HuH-7 (cell line): ENCODE measurements around the gene LMAN1L.

Experiments used
- DNase-seq: peaks from one replicate; pipeline ENCODE4 v3.0.0; 2011; ENCODE audit warnings: low spot score

LMAN1L gene

GRCh38 chr15:74857671-74858368 is 45.2 kb downstream of the LMAN1L start:
- DNase-seq, result no peak

DNA sequence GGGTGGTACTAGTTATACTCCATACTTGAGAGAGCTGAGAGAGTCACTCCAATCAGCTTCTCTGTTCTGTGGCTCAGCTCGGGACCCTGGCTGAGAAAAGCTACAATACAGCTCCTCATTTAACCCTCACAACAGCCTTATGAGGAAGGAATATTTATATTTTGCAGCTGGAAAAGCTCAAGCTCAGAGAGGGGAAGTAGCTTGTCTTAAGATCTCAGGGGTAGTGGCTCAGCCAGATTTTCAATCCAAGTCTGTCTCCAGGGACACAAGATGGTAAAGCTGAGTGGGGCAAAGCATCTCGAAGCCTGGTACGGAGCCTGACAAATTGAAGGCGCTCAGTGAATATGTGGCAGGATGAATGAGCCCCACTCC is 45.7 kb downstream of the LMAN1L start:
- no peak for DNase-seq

DNA sequence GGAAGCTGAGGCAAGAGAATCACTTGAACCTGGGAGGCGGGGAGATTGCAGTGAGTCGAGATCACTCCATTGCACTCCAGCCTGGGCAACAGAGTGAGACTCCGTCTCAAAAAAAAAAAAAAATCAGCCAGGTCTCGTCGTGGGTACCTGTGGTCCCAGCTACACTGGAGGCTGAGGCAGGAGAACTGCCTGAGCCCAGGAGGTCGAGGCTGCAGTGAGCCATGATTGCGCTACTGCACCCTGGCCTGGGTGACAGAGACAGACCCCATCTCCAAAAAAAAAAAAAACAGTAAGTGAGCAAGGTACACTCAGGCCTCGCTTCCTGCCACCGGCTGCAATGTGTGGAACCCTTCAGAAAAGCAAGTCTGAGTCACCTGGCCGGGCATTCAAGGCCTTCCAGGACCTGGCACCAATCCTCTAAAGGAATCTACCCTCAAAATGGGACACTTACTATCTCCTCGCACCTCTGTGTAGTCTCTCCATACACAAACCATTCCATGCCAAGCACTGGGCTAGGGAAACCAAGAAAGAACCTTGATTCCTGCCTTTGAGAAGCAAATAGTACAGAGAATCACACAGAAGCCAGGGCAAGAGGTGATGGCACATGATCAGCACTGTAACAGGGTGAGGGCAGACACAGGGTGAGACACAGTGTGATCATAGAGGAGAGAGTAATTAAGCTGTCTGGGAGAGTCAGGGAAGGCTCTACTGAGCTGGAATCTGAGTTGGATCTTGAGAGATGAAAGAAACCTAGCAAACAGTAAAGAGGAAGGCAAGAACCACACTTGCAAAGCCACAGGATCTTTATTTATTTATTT is 50.8 kb downstream of the LMAN1L start:
- DNase-seq, result no peak

- no peak for DNase-seq
These were observed 51.7 kb downstream of the LMAN1L start for GRCh38 chr15:74864296-74864695.

- no peak for DNase-seq
These were observed 52.7 kb downstream of the LMAN1L start for GRCh38 chr15:74865316-74865715.

- DNase-seq, result no peak
These were observed 53.5 kb downstream of the LMAN1L start for GRCh38 chr15:74866090-74866489.

- no peak for DNase-seq
These were observed 54.9 kb downstream of the LMAN1L start for GRCh38 chr15:74867466-74868038.

DNA sequence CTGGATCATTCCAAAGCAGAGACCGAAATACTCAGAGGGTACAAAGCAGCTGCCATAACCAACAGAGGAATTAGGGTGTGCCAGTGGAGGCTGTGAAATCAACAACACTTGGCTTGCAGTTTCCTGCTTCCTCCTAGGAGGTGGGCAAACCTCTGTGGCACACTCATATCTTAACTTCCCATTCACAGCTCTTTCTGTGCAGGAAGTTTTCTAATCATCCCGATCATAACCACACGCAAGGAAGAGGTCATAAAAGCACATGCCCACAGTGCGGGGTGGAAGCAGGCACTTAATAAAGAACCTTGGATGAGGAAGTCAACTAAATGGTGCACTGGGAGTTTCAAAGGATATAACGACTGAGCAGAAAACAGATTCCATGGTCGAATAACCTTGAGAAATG is 55.4 kb downstream of the LMAN1L start:
- no peak for DNase-seq

DNA sequence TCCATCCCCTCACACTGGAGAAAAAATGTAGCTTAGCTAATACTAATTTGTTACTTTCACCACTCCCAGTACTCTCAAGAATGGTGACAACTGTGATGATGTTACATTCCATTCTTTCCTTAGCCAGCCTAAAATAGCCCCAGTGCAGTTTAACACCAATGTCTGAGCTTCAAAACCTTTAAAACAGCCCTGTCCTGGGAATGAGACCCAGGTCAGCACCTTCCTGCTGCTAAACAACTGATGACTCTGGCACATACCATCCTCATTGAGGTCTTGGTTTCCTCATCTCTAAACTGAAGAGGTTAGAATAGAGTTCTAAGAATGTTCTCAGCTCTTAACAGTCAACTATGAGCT is 56.7 kb downstream of the LMAN1L start:
- no peak for DNase-seq

GRCh38 chr15:74869726-74870407 is 57.2 kb downstream of the LMAN1L start:
- no peak for DNase-seq

DNA sequence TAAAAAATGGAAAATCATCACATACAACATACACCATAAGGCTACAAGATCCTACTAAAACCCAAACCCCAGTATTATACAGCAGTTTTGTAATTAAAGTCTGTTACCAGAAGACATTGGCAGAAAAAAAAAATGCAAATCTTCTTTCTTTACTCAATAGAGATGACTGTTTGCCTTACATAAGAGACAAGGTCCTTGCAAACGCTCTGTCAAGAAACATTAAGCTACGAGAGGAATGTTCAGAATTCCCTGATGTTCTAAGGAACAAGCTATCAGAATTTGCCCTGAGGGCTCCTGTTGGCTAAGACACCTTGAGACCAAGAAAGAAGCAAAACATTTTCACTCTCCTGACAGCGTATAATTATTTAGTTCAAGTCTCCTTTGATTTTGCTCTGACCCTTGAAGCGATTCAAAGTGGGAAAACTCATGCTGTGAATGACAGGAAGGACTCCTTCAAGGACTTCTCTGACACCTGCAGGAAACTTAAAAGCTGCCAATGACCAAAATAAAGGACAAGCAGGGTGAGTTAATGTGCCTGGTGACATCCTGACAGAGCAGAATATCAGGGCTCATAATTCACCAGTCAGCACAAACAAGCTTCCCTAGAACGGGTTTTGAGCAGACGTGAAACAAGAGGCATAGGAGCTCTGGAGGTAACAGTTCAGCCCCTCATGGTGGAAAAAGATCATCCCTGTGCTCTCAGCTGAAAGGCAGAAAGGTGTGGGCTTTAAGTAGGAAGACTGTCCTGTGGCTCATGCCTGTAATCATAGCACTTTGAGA is 58.0 kb downstream of the LMAN1L start:
- DNase-seq, result no peak

GRCh38 chr15:74872702-74873035 is 60.0 kb downstream of the LMAN1L start:
- no peak for DNase-seq

DNA sequence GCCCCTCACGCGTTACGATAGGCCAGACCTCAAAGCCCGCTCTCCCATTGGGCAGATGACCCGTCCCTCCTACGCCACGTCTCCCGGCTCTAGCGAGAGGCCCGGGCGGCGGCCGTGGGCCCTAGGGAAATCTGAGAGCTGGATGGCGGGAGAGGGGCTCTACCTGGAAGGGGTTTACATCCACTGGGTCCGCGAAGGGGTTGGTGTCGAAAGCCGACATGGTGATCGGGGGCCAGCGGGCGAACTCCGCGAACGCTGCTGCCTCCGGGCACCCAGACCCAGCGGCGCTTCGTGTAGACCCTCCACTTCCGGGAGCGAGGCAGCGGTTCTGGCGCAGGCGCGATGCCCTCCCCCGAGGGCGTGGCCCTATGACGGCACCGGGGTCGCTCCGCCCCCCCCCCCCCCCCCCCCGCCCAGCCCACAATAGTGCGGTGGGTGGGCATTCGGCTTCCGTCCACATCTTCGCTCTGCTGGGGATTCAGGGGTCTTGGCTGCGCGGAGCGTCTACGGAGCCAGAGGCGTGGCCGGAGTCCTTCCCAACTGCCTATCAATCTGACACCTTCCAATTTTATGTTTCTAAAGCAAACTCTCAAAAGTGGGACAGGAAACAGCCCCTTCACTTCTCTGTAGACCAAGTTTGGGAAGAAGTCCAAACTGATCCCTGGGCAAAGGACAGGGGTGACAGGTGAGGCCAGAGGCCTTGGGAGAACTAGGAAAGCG is 60.6 kb downstream of the LMAN1L start, which contains the start of gene SCAMP2:
Gene SCAMP2 (minus strand): TSS at position 330 of the 720 bp plus-strand sequence. CDS start 110 bp downstream, at position 220.
- DNase-seq, result peak; percentile 98

DNA sequence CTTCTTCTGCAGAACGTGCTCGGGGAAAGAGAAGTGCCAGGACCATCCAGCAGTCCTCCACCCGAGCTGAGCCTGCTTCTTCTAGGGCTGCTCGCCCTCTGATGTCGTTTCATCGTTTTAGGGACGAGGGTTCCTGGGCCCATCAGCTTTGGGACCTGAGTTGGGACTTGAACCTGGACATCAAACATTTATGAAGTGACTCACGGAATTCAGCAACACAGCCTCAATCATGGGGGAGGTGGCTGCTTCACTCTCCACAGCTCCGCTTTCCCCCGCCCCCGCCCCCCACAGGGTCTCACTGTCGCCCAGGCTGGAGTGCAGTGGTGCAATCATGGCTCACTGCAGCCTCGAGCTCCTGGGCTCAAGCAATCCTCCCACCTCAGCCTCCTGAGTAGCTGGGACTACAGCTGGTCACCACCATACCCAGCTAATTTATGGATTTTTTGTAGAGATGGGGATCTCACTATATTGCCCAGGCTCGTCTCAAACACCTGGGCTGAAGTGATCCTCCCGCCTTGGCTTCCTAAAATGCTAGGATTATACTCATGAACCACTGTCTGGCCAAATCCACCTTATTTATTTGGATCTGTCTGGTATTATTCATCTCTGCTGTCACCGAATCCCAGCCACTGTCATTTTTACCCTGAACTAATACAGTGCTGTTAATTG is 61.3 kb downstream of the LMAN1L start:
- peak; percentile 60 for DNase-seq
